Keratinocyte (primary cell): Measurements from ENCODE around the gene TLCD1. TPM values are rescaled to one million over a fixed set of nuclear protein-coding genes. Genes with fewer than 3 reads are reported as not detected.

Experiments used
- DNase-seq: peaks from one replicate; pipeline ENCODE4 v3.0.0-alpha.2; 2011; ENCODE audit warnings: low read depth, missing footprints, low spot score
- FAIRE-seq: peaks from 2 replicates; lab custom pipeline; 2011; peaks lifted over from hg19 to GRCh38; lab: Jason Lieb, UNC
- H2AFZ ChIP-seq: 2 replicates; pipeline ENCODE4 v1.6.0; 2012; ENCODE audit warnings: low read length, control low read depth, inconsistent platforms; ENCODE audit not compliant: control insufficient read depth
- H3K27ac ChIP-seq: 2 replicates; pipeline ENCODE4 v1.5.1; 2011; ENCODE audit warnings: low read length; ENCODE audit not compliant: control insufficient read depth, insufficient read depth
- H3K27me3 ChIP-seq: 3 replicates; pipeline ENCODE4 v1.6.0; 2011; ENCODE audit warnings: low read length; ENCODE audit not compliant: control insufficient read depth, insufficient read depth; ENCODE audit errors: extremely low read depth
- H3K36me3 ChIP-seq, 2 experiments: 2 replicates in 1 of 2; 3 replicates in 1 of 2; pipeline ENCODE4 v1.5.1; 2011; ENCODE audit warnings: low read length in 2 of 2, mild to moderate bottlenecking in 1 of 2; ENCODE audit not compliant: control insufficient read depth in 2 of 2, insufficient read depth in 2 of 2; ENCODE audit errors: extremely low read depth in 1 of 2
- H3K4me1 ChIP-seq: 3 replicates; pipeline ENCODE4 v1.5.1; 2011; ENCODE audit warnings: low read length; ENCODE audit not compliant: control insufficient read depth, insufficient read depth; ENCODE audit errors: extremely low read depth
- H3K4me2 ChIP-seq: 3 replicates; pipeline ENCODE4 v1.6.0; 2011; ENCODE audit warnings: low read depth, low read length; ENCODE audit not compliant: control insufficient read depth, insufficient read depth; ENCODE audit errors: extremely low read depth
- H3K4me3 ChIP-seq, 3 experiments: fragments of 200-600 bp in 1 of 3; sonication (generic) in 1 of 3; 2 replicates in 2 of 3; 3 replicates in 1 of 3; pipeline ENCODE4 v1.5.1; 2011 to 2016; ENCODE audit warnings: low read length in 3 of 3, mild to moderate bottlenecking in 3 of 3, control low read depth in 2 of 3, inconsistent platforms in 1 of 3, low read depth in 1 of 3, mixed read lengths in 1 of 3, mixed run types in 1 of 3, moderate library complexity in 1 of 3; ENCODE audit not compliant: control insufficient read depth in 2 of 3, insufficient read depth in 2 of 3; ENCODE audit errors: extremely low read depth in 1 of 3
- H3K79me2 ChIP-seq: 2 replicates; pipeline ENCODE4 v1.6.0; 2012; ENCODE audit warnings: low read length; ENCODE audit not compliant: control insufficient read depth, insufficient read depth
- H3K9ac ChIP-seq: 3 replicates; pipeline ENCODE4 v1.6.0; 2011; ENCODE audit warnings: low read length; ENCODE audit not compliant: control insufficient read depth, insufficient read depth; ENCODE audit errors: extremely low read depth
- H3K9me1 ChIP-seq: 3 replicates; pipeline ENCODE4 v1.6.0; 2011; ENCODE audit warnings: low read length; ENCODE audit not compliant: control insufficient read depth, insufficient read depth; ENCODE audit errors: extremely low read depth
- H3K9me3 ChIP-seq: 2 replicates; pipeline ENCODE4 v1.5.1; 2012; ENCODE audit warnings: low read depth, low read length; ENCODE audit not compliant: control insufficient read depth
- H4K20me1 ChIP-seq: 3 replicates; pipeline ENCODE4 v1.6.0; 2011; ENCODE audit warnings: low read length; ENCODE audit not compliant: control insufficient read depth, insufficient read depth; ENCODE audit errors: extremely low read depth
- EZH2 ChIP-seq: IDR thresholded peaks from one replicate; pipeline ENCODE4 v1.6.1; 2012; ENCODE audit warnings: inconsistent platforms, mild to moderate bottlenecking, low read length, moderate library complexity
- dilution Hi-C: fragments of 300-500 bp; cut with MboI; formaldehyde crosslinking; loops from one replicate; pipeline ENCODE4 v1.7.0; 2020; ENCODE audit warnings: low sequenced_read_pairs; ENCODE audit not compliant: extremely low pct_ligation_motif_present
- polyA plus RNA-seq, 5 experiments: library from polyadenylated mRNA; depleted of rRNA in 3 of 5; stranded (reverse) in 3 of 5; stranded (forward) in 1 of 5; unstranded in 1 of 5; fragments of >200 nt; gene quantifications; 1 replicate in 1 of 5; 2 replicates in 3 of 5; 3 replicates in 1 of 5; pipeline versions ENCODE4 v1.2.1 to v1.2.3, GENCODE V29; 2011 to 2012; ENCODE audit warnings: missing spikeins in 2 of 5, low read depth in 1 of 5, low replicate concordance in 1 of 5
- TF ChIP-seq, protein P1 (sequence below), 3 experiments: IDR thresholded peaks in 1 of 3; conservative IDR thresholded peaks in 1 of 3; optimal IDR thresholded peaks in 1 of 3; 2 replicates in 2 of 3; 3 replicates in 1 of 3; pipeline versions ENCODE3 to v1.5.1; 2011; ENCODE audit warnings: low read length in 3 of 3, mild to moderate bottlenecking in 3 of 3, moderate library complexity in 2 of 3, control low read depth in 1 of 3, inconsistent platforms in 1 of 3; ENCODE audit not compliant: insufficient read depth in 2 of 3; ENCODE audit errors: extremely low read depth in 1 of 3

TLCD1 gene
- polyA plus RNA-seq, 1 donor (not counting 4 experiments of a cell fraction or from before 2014, with no cell fraction given) = 14.0 TPM

DNA sequence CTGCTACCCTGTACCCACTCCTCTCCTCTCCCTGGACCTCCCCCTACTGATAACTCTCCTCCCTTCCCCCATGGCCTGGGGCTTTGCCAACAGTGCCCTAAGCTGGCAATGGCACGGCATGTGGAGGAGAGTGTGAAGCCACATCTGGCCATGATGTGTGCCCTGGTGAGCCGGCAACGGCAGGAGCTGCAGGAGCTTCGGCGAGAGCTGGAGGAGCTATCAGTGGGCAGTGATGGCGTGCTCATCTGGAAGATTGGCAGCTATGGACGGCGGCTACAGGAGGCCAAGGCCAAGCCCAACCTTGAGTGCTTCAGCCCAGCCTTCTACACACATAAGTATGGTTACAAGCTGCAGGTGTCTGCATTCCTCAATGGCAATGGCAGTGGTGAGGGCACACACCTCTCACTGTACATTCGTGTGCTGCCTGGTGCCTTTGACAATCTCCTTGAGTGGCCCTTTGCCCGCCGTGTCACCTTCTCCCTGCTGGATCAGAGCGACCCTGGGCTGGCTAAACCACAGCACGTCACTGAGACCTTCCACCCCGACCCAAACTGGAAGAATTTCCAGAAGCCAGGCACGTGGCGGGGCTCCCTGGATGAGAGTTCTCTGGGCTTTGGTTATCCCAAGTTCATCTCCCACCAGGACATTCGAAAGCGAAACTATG is 23.0 kb upstream of the TLCD1 start:
- H3K9me3 ChIP-seq = no peaks in the 10 kb centered on the region
- H2AFZ ChIP-seq = no peak overlapping the region
- H4K20me1 ChIP-seq = peaks cover 42% of the 10 kb centered on the region
- H3K4me3 ChIP-seq = no peak overlapping the region
- H3K9me1 ChIP-seq = peaks cover 7% of the 10 kb centered on the region
- H3K4me1 ChIP-seq = peaks cover 30% of the 10 kb centered on the region
- peaks cover 63% of the 10 kb centered on the region for H3K79me2 ChIP-seq
- FAIRE-seq (no peak), DNase-seq (no peak)
- H3K27me3 ChIP-seq = no peaks in the 10 kb centered on the region
- H3K4me2 ChIP-seq = no peak overlapping the region
- dilution Hi-C loops = no loop called here
- TF ChIP-seq, protein P1, sequence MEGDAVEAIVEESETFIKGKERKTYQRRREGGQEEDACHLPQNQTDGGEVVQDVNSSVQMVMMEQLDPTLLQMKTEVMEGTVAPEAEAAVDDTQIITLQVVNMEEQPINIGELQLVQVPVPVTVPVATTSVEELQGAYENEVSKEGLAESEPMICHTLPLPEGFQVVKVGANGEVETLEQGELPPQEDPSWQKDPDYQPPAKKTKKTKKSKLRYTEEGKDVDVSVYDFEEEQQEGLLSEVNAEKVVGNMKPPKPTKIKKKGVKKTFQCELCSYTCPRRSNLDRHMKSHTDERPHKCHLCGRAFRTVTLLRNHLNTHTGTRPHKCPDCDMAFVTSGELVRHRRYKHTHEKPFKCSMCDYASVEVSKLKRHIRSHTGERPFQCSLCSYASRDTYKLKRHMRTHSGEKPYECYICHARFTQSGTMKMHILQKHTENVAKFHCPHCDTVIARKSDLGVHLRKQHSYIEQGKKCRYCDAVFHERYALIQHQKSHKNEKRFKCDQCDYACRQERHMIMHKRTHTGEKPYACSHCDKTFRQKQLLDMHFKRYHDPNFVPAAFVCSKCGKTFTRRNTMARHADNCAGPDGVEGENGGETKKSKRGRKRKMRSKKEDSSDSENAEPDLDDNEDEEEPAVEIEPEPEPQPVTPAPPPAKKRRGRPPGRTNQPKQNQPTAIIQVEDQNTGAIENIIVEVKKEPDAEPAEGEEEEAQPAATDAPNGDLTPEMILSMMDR (optimal IDR thresholded peaks at IDR 0.05 in 1 of 3, IDR thresholded peaks at IDR 0.05 in 1 of 3, conservative IDR thresholded peaks at IDR 0.05 in 1 of 3; ENCODE audit: extremely low read depth in 1 of 3, insufficient read depth in 2 of 3, low read length in 3 of 3) = no peak
- no peak for TF ChIP-seq EZH2
- no peak overlapping the region for H3K27ac ChIP-seq
- H3K36me3 ChIP-seq = peaks cover 39 to 49% of the 10 kb centered on the region in 2 experiments
- H3K9ac ChIP-seq = no peak overlapping the region

DNA sequence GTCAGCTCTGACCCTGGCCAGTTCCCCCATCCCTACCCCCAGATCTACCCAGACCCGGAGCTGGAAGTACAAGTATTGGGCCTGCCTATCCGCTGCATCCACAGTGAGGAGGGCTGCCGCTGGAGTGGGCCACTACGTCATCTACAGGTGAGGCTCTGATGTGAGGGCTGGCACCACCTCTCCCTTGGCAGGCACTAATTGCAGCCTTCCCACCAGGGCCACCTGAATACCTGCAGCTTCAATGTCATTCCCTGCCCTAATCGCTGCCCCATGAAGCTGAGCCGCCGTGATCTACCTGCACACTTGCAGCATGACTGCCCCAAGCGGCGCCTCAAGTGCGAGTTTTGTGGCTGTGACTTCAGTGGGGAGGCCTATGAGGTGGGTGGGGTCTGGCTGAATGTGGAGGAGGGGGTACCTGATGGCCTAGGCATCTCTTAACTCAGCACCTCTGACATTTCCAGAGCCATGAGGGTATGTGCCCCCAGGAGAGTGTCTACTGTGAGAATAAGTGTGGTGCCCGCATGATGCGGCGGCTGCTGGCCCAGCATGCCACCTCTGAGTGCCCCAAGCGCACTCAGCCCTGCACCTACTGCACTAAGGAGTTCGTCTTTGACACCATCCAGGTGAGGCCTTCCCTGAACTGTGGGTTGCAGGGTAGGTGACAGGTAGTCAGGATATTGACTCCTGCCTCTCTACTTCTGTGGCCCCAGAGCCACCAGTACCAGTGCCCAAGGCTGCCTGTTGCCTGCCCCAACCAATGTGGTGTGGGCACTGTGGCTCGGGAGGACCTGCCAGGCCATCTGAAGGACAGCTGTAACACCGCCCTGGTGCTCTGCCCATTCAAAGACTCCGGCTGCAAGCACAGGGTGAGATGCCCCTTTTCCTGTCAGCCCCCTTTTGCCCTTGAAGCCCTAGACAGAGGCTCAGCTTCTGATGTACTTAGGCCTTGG is 22.0 kb upstream of the TLCD1 start:
- peaks cover 39 to 49% of the 10 kb centered on the region in 2 experiments for H3K36me3 ChIP-seq
- dilution Hi-C loops = no loop called here
- H3K9ac ChIP-seq = peak overlapping the region; percentile 96
- H2AFZ ChIP-seq = no peak overlapping the region
- H3K79me2 ChIP-seq = peaks cover 64% of the 10 kb centered on the region
- no peaks in the 10 kb centered on the region for H3K9me3 ChIP-seq
- H3K4me1 ChIP-seq = peaks cover 32% of the 10 kb centered on the region
- H3K4me2 ChIP-seq = peak overlapping the region; percentile 87
- TF ChIP-seq, protein P1 (optimal IDR thresholded peaks at IDR 0.05 in 1 of 3, IDR thresholded peaks at IDR 0.05 in 1 of 3, conservative IDR thresholded peaks at IDR 0.05 in 1 of 3; ENCODE audit: extremely low read depth in 1 of 3, insufficient read depth in 2 of 3, low read length in 3 of 3) = no peak
- TF ChIP-seq EZH2 = no peak
- no peaks in the 10 kb centered on the region for H3K27me3 ChIP-seq
- DNase-seq (no peak), FAIRE-seq (no peak)
- peaks cover 7% of the 10 kb centered on the region for H3K9me1 ChIP-seq
- peaks cover 42% of the 10 kb centered on the region for H4K20me1 ChIP-seq
- H3K4me3 ChIP-seq = no peak overlapping the region
- peak overlapping the region; percentile 91 for H3K27ac ChIP-seq
